PFSK-1 (cell line): ENCODE data around the gene LTC4S.

Experiments used
- POLR2AphosphoS5 ChIP-seq: IDR thresholded peaks from 2 replicates; pipeline ENCODE4 v1.6.1; 2012; ENCODE audit warnings: low read depth, mild to moderate bottlenecking, control low read depth, low read length, moderate library complexity
- REST ChIP-seq, 2 experiments: IDR thresholded peaks; 2 replicates each; pipeline versions ENCODE4 v1.6.1 to v1.8.0; 2011 to 2012; ENCODE audit warnings: low read depth in 2 of 2, low read length in 2 of 2, control low read depth in 1 of 2, inconsistent platforms in 1 of 2, mild to moderate bottlenecking in 1 of 2, moderate library complexity in 1 of 2; ENCODE audit not compliant: insufficient read depth in 1 of 2
- SIN3A ChIP-seq: IDR thresholded peaks from 2 replicates; pipeline ENCODE4 v1.6.1; 2012; ENCODE audit warnings: mild to moderate bottlenecking, low read length, moderate library complexity, borderline replicate concordance; ENCODE audit not compliant: insufficient read depth
- TAF1 ChIP-seq: IDR thresholded peaks from 2 replicates; pipeline ENCODE4 v1.6.1; 2012; ENCODE audit warnings: low read length, control low read depth, borderline replicate concordance; ENCODE audit not compliant: insufficient read depth

DNA sequence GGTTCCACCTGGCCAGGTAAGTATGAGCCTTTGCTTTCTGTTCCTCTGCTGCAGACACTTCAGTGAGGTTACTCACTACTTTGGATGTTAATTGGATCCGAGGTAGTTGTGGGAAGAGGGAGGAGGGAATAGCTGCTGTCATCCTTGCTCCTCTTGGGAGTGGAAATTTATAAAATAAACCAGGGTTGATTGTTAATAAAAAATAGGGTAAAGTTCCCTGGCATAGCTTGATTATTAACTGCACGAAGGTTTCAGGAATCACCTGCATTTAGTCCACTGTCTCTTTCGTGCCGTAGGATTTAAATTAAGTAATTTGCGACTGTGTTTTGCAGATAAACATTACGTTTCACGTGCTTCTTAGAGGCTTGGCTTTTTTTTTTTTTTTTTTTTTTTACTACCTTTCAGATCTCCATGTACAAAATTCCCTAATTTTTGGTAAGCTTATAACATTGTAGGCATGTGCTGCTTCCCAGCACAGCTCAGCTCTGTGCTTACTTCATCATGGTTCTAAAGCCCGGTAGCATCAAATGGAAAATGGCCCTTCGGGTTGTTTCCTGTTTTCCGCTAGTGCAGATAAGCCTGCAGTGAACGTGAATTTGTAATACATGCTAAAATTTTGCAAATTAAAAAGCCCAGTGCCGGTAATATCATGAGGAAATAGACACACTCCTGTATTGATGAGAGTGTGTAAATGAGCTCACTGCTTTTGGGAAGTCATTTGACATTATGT, 26.9 kb upstream of the LTC4S start:
- no peak for TF ChIP-seq POLR2AphosphoS5
- TF ChIP-seq SIN3A = no peak
- no peak for TF ChIP-seq TAF1
- no peak for TF ChIP-seq REST (IDR thresholded peaks at IDR 0.05; ENCODE audit: insufficient read depth in 1 of 2, low read depth in 2 of 2, low read length in 2 of 2)
